Activated CD4-positive, alpha-beta T cell treated with anti-CD3 and anti-CD28 coated beads for 1 hour (primary cell): ENCODE data around the gene KLHL28.

Experiments used
- DNase-seq: peaks from one replicate; pipeline ENCODE4 v3.0.0-alpha.2; 2020

Gene KLHL28

DNA sequence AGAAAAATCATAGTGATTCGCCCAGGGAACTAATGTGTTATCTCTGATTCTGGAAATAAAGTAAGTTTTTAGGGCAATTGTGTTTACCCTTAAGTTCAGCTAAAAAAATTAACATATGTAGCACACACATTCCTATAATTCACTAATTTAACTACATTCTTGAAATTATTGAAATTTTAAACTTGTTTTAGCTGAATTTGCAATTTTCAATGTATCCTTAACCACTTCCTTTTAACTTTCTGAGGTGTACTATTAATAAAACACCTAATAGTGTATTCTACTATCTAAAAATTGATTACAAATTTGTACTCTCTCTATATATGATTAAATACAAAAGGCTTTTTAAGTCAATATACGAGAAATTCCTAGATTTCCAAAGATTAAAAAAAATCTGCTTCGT is 2.2 kb downstream of the KLHL28 start:
- no peak for DNase-seq

- DNase-seq = no peak
Observed at GRCh38 chr14:44956866-44957265, 4.9 kb downstream of the KLHL28 start.

GRCh38 chr14:44955528-44955927 is 6.2 kb downstream of the KLHL28 start:
- DNase-seq = no peak

DNA sequence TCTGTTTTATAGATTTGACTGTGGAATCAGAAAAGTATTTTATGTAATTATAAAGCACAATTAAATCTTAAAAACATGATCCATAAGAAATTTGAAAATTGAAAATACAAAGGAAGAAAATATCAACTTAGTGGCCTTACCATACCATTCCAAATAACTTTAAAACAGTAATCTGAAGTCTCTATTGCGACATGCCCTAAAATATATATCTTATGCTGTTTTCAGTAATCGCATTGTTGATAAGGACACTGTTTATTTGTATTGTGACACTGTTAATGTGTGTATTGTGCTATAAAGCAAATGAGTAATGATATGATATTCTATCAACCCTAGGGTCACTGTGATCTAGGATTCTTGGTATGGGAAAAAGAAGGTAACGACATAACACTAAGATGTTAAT is 7.0 kb downstream of the KLHL28 start:
- DNase-seq = no peak

DNA sequence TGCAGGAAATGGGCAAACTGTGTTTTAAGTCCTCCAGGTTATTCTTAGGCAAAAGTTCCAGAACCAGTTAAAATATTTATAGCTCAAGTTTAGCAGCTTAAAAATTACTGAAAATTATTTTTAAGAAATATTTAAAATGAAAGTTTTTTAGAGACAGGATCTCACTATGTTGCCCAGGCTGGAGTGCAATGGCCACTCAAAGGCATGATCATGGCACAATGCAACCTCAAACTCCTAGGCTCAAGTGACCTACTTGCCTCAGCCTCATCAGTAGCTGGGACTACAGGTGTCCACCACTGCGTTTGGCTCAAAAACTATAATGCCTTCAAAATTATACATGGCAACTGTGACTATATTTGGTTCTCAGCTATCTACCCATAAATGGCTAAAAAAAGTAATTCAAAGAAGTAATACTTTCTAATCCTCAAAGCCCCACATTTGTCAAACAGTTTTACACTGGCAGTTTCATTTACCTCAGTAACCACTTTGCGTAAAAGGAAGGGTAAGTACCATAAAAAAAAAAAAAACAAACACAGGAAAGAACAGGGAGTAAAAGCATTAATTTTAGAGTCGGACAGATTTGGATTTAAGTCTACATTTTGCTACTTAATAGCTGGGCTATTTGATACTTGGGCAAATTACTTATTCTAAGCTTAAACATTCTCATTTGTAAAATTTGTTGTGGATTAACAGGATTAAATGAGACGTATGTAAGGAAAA is 9.2 kb downstream of the KLHL28 start:
- DNase-seq = no peak

GRCh38 chr14:44951051-44951450 is 10.7 kb downstream of the KLHL28 start:
- no peak for DNase-seq

DNA sequence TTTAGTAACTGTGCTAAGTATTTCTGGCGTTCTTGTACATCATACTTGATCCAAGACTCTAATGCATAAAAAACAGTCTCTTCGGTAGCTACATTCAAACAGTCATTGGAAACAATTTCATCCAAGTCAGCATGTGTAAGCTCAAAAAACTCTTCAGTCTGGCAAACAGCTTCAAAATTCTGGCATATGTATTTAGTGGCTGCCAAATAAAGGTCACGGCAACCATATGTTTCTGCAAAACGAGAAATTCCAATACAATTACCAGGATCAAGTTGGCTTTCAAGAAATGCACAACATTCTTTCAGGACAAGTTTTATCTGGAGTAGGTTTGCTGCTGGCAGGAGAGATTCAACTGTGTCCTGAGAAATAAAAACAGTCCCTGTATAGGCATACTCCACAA is 16.5 kb downstream of the KLHL28 start:
- DNase-seq = no peak

DNA sequence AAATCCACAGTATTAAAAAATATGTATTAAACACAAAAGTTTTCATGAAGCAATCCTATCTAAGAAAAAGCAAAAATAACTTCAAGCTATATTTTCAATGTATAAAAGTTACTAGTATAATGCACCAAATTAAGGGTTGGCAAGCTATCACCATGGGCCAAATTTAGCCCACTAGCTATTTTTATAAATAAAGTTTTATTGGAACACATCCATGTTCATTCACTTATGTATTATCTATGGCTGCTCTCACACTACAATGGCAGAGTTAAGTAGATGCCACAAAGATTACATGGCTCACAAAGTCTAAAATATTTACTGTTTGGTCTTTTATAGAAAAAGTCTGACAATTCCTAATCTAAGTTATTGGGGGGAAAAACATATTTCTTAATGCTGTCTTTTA is 17.6 kb downstream of the KLHL28 start:
- no peak for DNase-seq

GRCh38 chr14:44942436-44942835 is 19.3 kb downstream of the KLHL28 start:
- DNase-seq = no peak

DNA sequence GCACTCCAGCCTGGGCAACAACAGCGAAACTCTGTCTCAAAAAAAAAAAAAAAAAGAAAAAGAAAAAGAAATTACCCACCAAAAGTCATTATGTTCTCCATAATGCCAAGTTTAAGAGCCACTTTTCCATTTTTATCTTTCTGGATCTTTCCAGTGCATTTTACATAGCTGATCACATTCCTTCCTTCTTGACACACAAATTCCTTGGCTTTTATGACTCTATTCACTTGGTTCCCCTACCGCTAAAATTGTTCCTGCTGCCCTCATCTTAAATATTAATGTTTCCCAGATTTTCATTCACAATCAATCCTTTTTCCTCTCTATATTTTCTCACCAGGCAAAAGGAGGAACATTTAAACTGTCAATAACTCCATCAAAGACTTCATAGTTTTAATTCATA is 20.2 kb downstream of the KLHL28 start:
- DNase-seq = no peak

- no peak for DNase-seq
Observed at GRCh38 chr14:44940944-44941343, 20.8 kb downstream of the KLHL28 start.

DNA sequence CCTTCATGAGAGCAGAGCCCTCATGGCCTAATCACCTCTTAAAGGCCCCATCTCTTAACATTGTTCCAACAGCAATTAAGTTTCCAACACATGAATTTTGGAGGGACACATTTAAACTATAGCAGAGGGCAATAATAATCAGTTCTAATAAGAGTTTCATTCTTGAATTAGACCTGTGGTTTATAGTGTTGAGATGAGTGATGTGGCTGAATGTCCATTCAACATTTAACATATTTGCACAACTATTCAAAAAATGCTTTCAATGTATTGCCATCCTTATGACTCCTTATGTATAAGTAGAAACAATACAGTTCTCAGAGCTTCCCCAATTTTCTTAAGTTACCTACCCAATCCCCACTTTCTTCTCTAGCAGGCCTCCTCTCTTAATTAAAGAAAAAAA is 21.5 kb downstream of the KLHL28 start:
- DNase-seq = no peak

DNA sequence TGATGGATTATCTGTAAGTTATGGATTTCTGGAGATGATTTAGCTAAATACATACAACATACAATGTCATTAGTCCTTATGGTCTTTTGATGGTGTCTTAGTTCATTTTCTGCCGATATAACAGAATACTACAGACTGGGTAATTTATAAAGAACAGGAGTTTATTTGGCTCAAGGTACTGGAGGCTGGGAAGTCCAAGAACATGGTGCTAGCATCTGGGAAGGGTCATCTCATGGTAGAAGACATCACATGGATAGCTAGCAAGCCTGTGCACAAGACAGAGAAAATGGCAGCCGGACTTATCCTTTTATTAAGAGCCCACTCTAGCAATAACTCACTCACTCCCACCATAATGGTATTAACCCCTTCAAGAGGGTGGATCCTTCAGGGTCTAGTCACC is 24.2 kb downstream of the KLHL28 start:
- DNase-seq = no peak

GRCh38 chr14:44935155-44935554 is 26.6 kb downstream of the KLHL28 start:
- DNase-seq = no peak

DNA sequence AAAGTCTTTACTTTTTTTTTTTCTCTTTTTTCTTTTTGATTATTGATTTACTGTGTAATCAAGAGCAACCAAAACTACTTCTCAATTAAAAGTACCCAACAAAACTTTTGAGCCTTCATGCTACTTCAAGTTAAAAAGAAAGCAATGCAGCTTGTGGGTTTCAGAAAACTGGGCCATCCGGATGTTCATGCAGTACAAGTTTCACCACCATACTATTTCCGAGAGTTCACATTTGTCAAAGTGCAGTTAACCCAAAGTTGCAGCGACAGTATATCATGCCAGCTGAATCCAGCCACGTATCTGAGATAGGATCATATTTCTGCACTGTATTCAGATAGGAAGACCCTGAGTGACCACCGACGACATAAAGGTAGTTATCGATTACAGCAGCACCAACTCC is 33.0 kb downstream of the KLHL28 start:
- no peak for DNase-seq

GRCh38 chr14:44914849-44915248 is 46.9 kb downstream of the KLHL28 start:
- no peak for DNase-seq

DNA sequence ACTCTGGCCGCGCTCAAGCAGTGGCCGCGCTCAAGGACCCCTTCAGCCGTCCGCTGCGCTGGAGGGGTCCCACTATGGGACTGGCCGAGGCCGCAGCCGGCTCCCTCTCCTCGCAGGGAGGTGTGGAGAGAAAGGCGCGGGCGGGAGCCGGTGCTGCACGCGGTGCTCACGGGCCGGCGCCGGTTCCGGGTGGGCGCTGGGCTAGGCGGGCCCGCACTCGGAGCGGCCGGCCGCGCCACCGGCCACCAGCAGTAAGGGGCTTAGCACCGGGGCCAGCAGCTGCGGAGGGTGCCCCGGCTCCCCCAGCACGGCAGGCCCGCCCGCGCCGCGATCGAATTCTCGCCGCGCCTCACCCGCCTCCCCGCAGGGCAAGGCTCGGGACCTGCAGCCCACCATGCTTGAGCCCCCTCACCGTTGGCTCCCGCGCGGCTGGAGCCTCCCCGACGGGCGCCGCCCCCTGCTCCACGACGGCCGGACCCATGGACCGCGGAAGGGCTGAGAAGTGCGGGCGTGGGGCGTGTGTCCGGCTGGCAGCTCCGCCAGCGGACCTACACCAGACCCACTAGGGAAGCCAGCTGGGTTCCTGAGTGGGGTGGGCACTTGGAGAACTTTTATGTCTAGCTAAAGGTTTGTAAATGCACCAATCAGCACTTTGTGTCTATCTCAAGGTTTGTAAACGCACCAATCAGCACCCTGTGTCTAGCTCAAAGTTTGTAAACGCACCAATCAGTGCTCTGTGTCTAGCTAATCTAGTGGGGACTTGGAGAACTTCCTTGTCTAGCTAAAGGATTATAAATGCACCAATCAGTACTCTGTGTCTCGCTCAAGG is 49.5 kb downstream of the KLHL28 start:
- DNase-seq = no peak

DNA sequence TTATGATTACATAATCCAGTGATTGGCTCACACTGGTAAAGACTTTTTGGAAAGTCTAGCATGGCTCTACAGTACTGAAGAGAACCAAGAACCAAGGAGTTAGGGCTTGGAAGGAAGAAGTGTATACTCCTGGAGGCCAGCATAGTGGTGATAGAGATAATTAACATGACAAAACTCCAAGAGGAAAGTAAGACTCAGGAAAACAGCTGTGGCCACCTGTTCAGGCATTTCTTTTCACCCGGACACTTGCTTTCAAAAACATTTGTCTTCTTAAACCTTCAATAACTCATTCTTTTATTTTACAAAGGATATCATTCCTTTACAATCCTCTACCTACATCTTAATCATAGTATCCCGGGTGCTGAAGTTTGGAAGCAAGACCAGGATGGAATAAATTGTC is 50.9 kb downstream of the KLHL28 start:
- DNase-seq = no peak

- DNase-seq = no peak
Observed at GRCh38 chr14:44901696-44902095, 60.1 kb downstream of the KLHL28 start.

DNA sequence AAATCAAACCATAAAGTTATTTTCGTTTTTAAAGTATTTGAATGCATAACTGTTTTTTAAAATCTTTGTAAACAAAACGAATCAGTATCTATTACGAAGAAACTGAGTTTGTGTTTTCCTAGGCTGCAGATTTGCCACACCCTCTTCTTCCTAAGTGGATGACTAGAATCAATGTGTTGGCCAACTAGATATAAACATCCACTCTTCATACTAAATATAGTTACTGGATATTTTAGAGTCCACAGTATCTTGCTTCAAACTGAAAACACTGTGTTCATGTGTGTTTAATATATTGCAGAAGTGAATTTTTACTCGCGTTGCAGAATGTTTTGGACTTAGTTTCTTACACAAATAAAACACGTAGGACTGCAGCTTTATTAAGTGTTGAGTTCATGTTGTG is 63.2 kb downstream of the KLHL28 start:
- DNase-seq = no peak

DNA sequence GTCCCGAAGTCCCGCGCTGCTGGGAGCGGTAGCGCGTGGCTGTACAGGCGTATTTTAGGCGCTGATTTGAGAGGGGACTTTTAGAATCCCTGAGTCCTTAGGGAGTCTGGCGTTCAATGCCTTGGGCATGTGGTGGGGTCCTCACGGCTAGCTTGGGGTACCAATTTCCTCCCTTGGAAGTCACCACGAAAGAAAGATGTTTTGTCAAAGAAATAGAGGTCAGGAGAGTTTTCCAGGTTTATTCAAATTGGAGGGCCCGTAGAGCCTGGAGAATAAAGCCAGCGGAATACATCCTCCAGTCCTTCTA is 63.9 kb downstream of the KLHL28 start:
- no peak for DNase-seq

- peak; percentile 95 for DNase-seq
Observed at GRCh38 chr14:44897041-44897844, 64.5 kb downstream of the KLHL28 start.

GRCh38 chr14:44896275-44897040 is 65.3 kb downstream of the KLHL28 start:
- DNase-seq = no peak
